ENCODE data around the gene TCERG1L.

TCERG1L gene

GRCh38 chr10:131267814-131268095 lies 43.8 kb downstream of the TCERG1L start:
- DNase-seq, result no peak

GRCh38 chr10:131266936-131267813 lies 44.3 kb downstream of the TCERG1L start:
- DNase-seq, result no peak

GRCh38 chr10:131264110-131264788 lies 47.3 kb downstream of the TCERG1L start:
- DNase-seq, result no peak

GRCh38 chr10:131261890-131262475 lies 49.5 kb downstream of the TCERG1L start:
- no peak for DNase-seq

GRCh38 chr10:131260452-131261211 lies 50.9 kb downstream of the TCERG1L start:
- no peak for DNase-seq

GRCh38 chr10:131260031-131260430 lies 51.5 kb downstream of the TCERG1L start:
- DNase-seq, result no peak

- DNase-seq, result no peak
Observed at GRCh38 chr10:131259535-131259934, 52.0 kb downstream of the TCERG1L start.

- no peak for DNase-seq
Observed at GRCh38 chr10:131258256-131258655, 53.3 kb downstream of the TCERG1L start.

- DNase-seq, result no peak
Observed at GRCh38 chr10:131257027-131257426, 54.5 kb downstream of the TCERG1L start.

- no peak for DNase-seq
Observed at GRCh38 chr10:131254859-131255252, 56.7 kb downstream of the TCERG1L start.

GRCh38 chr10:131253931-131254858 lies 57.3 kb downstream of the TCERG1L start:
- DNase-seq, result no peak

- no peak for DNase-seq
Observed at GRCh38 chr10:131252567-131253276, 58.8 kb downstream of the TCERG1L start.

GRCh38 chr10:131251146-131251541 lies 60.4 kb downstream of the TCERG1L start:
- DNase-seq, result no peak

- no peak for DNase-seq
Observed at GRCh38 chr10:131250454-131251145, 60.9 kb downstream of the TCERG1L start.

- DNase-seq, result no peak
Observed at GRCh38 chr10:131249955-131250344, 61.6 kb downstream of the TCERG1L start.

- no peak for DNase-seq
Observed at GRCh38 chr10:131249238-131249954, 62.1 kb downstream of the TCERG1L start.

GRCh38 chr10:131248376-131249165 lies 63.0 kb downstream of the TCERG1L start:
- DNase-seq, result no peak

- no peak for DNase-seq
Observed at GRCh38 chr10:131247873-131248272, 63.6 kb downstream of the TCERG1L start.

- no peak for DNase-seq
Observed at GRCh38 chr10:131246775-131247174, 64.7 kb downstream of the TCERG1L start.
